Stimulated activated CD4-positive, alpha-beta T cell treated with anti-CD3 and anti-CD28 coated beads, TNF-alpha, amount 100 ng/mL, for 1 hour (primary cell): ENCODE results near the gene ATP9B.
"Not testable (repeated sequence)": the region's sequence is repeated elsewhere in the genome, so short reads cannot be mapped to it uniquely, and the experiment has no call there.

Source experiments
- DNase-seq, 3 donors: peaks; one replicate each; pipeline ENCODE4 v3.0.0-alpha.2; 2020; ENCODE audit warnings: low read depth in 3 of 3, low spot score in 1 of 3

Gene ATP9B

GRCh38 chr18:79129120-79129519, 59.9 kb downstream of the ATP9B start:
- no peak for DNase-seq

- DNase-seq, result no peak
Measured at GRCh38 chr18:79133724-79134123, 64.5 kb downstream of the ATP9B start.

- no peak for DNase-seq
Measured at GRCh38 chr18:79135924-79136323, 66.7 kb downstream of the ATP9B start.

GRCh38 chr18:79136742-79137141, 67.5 kb downstream of the ATP9B start:
- DNase-seq, result no peak

GRCh38 chr18:79139206-79139605, 70.0 kb downstream of the ATP9B start:
- no peak for DNase-seq

GRCh38 chr18:79147014-79147413, 77.8 kb downstream of the ATP9B start:
- DNase-seq, result no peak

GRCh38 chr18:79151191-79151590, 82.0 kb downstream of the ATP9B start:
- DNase-seq, result no peak

GRCh38 chr18:79156327-79156726, 87.1 kb downstream of the ATP9B start:
- DNase-seq, result no peak

GRCh38 chr18:79164706-79165105, 95.5 kb downstream of the ATP9B start:
- DNase-seq, result no peak

GRCh38 chr18:79166702-79167101, 97.5 kb downstream of the ATP9B start:
- no peak for DNase-seq

GRCh38 chr18:79167526-79168190, 98.5 kb downstream of the ATP9B start:
- no peak for DNase-seq

GRCh38 chr18:79169958-79170555, 100.9 kb downstream of the ATP9B start:
- DNase-seq, result no peak

- DNase-seq, result not testable (repeated sequence)
Measured at GRCh38 chr18:79172331-79172730, 103.1 kb downstream of the ATP9B start.

GRCh38 chr18:79173742-79174141, 104.5 kb downstream of the ATP9B start:
- DNase-seq, result no peak

- DNase-seq, result no peak
Measured at GRCh38 chr18:79178113-79178531, 108.9 kb downstream of the ATP9B start.

- no peak for DNase-seq
Measured at GRCh38 chr18:79182047-79182713, 113.0 kb downstream of the ATP9B start.

- DNase-seq, result no peak
Measured at GRCh38 chr18:79185648-79186047, 116.5 kb downstream of the ATP9B start.

GRCh38 chr18:79186649-79187048, 117.5 kb downstream of the ATP9B start:
- DNase-seq, result no peak

GRCh38 chr18:79187532-79188277, 118.5 kb downstream of the ATP9B start:
- DNase-seq, result no peak

- no peak for DNase-seq
Measured at GRCh38 chr18:79191418-79191817, 122.2 kb downstream of the ATP9B start.

GRCh38 chr18:79191956-79192355, 122.8 kb downstream of the ATP9B start:
- no peak for DNase-seq

- DNase-seq, result no peak
Measured at GRCh38 chr18:79193826-79194225, 124.6 kb downstream of the ATP9B start.
